IPS-11a (cell line): Measurements from ENCODE around the gene GNG7.
"Not testable (repeated sequence)": the region's sequence is repeated elsewhere in the genome, so short reads cannot be mapped to it uniquely, and the experiment has no call there.

ENCODE experiments used
- H3K4me3 ChIP-seq: one replicate; pipeline ENCODE4 v1.5.1; 2013; ENCODE audit warnings: low read depth, low read length, control low read depth

The GNG7 gene

DNA sequence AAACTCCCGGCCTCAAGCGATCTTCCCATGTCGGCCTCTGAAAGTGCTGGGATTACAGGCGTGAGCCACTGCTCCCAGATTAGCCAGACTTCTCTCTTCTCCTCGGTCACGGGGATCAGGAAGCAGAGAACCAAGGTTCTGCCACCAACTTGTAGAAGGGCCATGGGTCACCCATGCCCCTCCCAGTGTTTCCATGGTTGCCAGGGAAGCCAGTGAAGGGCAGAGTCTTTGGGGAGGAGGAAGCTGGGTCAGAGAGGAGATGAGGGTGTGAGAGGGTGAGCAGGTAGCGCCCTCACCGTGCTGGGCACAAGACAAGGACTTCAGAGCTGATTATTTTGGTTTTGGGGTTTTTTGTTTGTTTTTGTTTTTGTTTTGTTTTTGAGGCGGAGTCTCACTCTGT lies 77.1 kb downstream of the GNG7 start:
- H3K4me3 ChIP-seq, result no peak overlapping the region

DNA sequence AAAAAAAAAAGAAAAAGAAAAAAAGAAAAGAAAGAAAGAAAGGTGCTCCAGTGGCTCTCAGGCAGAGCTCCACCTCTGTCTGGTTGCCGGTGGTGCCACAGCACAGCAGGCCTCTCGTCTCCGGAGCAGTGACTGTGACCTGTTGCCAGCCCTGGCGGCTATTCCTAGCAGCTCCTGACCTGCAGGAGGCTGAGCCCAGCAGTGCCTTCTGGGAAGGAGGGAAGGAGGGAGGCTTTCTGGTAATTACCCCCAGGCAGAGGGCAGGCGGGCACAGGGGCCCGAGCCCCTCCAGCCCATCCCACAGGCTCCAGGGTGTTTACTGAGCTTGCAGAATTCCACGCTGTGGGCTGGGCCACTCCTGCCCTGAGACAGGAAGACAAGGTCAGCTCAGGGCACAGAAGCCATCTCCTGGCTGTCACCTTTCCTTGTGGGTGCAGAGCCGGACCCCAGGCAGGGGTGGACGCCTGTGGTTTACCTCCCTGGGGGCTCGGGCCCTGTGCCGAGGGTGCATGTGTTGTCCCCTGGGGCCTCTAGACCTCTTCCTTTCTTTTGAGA lies 77.9 kb downstream of the GNG7 start:
- H3K4me3 ChIP-seq, result no peak overlapping the region

DNA sequence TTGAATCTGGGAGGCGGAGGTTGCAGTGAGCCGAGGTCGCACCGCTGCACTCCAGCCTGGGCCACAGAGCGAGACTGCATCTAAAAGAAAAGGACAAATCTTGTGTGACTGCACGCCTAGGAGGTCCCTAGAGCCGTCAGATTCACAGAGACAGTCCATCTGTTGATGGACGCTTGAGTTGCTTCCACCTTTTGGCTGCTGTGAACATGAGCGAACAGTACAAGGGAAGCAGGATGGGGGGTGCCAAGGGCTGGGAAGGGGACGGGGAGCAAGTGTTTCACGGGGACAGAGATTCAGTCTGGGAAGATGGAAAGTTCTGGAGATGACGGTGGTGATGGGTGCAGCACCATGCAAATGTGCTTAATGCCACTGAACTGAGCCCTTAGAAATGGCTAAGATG lies 78.7 kb downstream of the GNG7 start:
- no peak overlapping the region for H3K4me3 ChIP-seq

DNA sequence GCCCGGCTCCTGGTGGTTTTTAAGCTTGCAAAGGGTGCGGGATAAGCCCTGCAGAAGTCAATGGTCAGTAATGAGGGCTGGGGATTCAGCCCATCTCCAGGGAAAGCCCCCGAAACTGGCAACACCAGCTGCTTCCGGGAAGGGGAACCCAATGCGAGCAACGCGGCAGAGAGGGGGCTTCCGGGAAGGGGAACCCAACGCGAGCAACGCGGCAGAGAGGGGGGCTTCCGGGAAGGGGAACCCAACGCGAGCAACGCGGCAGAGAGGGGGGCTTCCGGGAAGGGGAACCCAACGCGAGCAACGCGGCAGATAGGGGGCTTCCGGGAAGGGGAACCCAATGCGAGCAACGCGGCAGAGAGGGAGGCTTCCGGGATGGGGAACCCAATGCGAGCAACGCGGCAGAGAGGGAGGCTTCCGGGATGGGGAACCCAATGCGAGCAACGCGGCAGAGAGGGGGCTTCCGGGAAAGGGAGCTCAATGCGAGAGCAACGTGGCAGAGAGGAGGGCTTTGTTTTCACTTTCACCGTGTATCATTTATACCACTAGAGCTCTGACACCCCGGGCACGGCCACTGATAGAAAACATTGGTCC lies 80.0 kb downstream of the GNG7 start:
- not testable (repeated sequence) for H3K4me3 ChIP-seq

DNA sequence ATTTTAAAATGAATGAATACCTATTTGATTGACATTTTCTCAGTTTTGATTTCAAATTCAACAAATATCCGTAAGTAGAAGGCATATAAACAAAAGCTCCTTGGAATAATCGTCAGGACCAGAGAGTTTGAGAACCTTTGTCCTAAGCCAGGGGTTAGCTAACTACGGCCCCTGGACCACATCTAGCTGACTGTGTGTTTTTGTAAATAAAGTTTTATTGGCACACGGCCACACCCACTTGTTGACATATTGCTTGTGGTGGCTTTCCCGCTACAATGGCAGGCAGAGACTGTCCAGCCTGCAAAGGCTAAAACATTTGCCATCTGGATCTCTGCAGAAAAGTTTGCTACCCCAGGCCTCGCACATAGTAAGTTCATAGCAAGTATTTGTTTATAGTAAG lies 83.4 kb downstream of the GNG7 start:
- no peak overlapping the region for H3K4me3 ChIP-seq

DNA sequence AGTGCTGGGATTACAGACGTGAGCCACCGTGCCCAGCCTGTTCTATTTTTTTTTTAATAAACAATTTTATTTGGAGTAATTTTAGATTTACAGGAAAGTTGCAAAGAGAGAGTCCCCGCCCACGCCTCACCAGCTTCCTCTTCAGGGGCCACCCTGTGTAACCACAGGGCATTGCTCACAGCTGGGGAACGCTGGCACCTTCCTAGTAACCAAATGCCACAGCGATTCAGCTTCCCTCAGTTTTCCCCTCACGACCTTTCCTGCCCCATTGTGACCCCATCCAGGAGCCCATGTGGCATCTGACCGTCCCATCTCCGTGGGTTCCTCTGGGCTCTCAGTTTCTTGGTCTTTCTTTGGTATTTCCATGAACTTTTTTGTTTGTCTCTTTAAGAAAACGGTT lies 83.9 kb downstream of the GNG7 start:
- H3K4me3 ChIP-seq, result no peak overlapping the region

DNA sequence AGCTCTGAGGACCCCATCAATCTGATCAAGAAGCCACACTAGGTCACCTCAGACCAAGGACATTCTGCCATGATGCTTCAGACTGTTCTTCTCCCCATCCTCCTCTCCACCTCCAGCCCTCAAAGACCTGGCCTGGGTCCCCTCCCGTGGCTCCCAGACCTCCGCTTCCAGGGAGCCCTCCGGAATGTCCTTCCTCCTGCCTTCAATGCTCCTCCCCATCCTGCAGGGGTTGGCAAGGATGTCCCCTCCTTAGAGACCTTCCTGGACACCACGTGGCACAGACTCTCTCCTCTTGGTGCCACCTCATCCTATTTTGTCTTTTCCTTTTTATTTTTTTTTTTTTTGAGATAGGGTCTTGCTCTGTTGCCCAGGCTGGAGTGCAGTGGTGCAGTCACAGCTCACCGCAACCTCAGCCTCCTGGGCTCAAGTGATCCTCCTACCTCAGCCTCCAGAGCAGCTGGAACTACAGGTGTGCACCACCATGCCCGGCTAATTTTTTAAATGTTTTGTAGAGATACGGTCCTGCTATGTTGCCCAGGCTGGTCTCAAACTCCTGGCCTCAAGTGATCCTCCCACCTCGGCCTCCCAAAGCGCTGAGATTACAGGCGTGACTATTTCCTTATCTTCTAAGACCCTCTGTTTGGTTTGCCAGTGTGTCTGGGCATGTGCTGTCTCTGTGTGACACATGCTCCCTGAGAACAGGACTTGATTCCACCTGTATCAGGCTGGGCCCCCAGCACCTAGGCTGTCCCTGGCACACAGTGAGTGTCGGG lies 84.9 kb downstream of the GNG7 start:
- no peak overlapping the region for H3K4me3 ChIP-seq

DNA sequence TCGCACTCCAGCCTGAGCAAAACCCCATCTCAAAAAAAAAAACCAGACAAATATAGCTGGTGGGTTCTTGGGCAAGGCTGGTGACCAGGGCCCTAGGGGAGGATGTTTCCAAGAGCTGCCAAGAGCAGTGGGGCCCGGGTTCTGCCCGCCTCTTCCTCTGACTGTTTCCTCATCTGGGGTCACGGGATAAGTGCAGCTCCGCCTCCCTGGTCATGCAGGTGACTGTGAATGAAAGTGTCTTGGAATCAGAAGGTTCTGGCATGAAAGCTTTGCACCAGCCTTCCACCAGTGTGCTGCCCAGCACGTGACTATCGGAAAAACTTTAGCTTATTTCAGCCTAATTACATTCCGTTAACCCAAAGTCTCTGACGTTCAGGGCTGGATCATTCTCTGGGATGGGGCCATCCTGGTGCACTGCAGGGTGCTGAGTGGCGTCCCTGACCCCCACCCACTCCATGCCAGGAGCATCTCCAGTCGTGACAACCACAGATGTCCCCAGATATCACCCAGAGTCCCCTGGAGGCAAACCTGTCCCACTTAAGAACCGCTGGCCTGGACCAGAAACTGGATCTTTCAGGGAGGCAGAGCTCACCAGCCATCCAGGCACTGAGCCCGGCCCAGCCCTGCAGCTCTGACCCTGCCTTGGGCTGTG lies 85.6 kb downstream of the GNG7 start:
- H3K4me3 ChIP-seq, result no peak overlapping the region

DNA sequence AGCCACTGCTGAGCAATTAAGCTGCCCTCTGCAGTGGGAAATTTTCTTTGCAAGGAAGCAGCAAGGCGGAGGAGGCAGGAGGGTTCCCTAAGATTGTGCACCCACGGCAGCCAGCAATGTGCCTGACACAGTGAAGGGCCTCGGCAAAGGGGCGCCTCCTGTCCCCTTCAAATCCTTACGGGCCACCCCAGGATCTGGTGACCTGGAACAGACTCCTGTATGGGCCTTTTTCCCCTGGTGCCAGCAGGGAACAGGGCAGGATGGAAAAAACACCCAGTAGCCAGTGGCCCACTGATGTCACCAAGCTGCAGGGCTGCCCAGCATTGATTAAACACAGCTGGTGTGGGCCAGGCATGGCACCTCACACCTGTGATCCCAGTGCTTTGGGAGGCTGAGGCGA lies 86.7 kb downstream of the GNG7 start:
- H3K4me3 ChIP-seq, result no peak overlapping the region

DNA sequence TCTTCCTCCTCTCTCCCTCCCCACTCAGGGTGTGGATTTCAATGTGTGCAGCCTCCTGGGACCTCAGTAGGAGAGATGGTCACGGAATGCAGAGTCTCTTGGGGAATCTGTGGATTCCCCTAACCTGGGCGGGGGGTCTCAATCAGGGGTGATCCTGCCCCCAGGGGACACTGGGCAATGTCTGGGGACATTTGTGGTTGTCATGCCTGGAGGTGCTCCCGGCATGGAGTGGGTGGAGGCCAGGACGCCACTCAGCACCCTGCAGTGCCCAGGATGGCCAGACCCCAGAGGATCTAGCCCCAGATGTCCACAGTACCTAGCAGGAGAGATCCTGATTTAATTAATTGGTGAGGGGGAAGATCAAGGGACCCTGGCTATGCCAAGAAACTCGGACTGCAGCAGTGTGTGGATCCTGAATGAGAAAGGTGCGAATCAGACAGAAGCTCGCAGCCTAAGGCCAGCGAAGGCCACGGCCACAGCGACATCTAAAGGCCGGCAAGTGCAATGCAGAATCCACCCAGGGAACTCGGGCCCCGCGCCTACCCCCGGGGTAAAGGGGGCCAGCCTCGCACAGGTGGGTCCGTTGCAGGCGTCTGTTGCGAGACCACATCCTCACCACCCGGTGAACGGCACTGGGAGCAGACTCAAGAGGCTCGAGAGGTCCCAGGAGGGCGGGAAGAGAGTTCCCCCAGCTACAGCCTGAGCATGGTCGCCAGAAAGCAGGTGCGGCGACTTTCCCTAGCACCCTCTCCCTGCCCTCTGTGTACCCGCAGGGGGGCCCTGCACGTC lies 88.8 kb downstream of the GNG7 start:
- no peak overlapping the region for H3K4me3 ChIP-seq

DNA sequence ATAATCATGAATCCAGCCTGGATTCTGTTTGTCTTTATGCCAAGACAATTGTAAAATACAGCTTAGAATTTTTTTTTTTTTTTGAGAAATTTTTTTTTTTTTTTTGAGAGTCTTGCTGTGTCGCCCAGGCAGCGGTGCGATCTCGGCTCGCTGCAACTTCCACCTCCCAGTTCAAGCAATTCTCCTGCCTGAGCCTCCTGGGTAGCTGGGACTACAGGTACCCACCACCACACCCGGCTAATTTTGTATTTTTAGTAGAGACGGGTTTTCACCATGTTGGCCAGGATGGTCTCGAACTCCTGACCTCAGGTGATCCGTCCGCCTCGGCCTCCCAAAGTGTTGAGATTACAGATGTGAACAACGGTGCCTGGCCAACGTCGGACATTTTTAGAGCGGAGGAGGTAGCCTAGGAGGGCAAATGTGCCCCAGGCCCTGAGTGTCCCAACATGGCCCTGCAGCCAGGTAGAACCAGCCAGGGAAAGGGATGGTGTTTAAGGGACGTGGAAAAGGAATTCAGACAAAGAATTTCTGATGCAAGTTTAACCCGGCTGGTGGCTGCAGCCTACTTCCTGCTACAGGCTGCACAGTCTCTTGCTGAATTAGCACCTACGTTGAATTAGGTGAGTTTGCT lies 89.8 kb downstream of the GNG7 start:
- H3K4me3 ChIP-seq, result no peak overlapping the region

DNA sequence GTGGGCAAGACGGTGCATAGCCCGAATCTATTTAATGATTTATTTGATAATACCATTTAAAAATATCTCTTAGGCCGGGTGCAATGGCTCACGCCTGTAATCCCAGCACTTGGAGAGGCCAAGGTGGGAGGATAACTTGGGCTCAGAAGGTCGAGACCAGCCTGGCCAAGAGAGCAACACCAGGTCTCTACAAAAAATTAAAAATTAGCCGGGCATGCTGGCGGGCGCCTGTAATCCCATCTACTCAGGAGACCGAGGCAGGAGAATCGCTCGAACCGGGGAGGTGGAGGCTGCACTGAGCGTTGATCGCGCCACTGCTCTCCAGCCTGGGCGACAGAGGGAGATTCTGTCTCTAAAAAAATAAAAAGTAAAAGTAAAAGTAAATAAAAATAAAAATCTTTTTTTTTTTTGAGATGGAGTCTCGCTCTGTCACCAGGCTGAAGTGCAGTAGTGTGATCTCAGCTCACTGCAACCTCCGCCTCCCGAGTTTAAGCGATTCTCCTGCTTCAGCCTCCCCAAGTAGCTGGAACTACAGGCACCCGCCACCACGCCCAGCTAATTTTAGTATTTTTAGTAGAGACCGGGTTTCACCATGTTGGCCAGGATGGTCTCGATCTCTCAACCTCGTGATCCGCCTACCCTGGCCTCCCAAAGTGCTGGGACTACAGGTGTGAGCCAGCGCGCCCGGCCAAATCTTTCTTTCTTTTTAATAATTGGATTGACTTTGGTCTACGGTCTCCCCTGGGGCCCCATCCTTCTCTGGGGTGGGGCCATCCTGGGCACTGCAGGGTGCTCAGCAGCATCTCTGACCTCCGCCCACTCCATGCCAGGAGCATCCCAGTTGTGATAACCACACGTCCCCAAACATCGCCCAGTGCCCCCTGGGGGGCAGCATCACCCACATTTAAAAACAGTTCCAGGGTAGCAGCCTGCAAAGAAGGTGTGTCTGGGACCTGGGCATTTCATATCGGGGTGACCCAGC lies 90.7 kb downstream of the GNG7 start:
- H3K4me3 ChIP-seq, result no peak overlapping the region

DNA sequence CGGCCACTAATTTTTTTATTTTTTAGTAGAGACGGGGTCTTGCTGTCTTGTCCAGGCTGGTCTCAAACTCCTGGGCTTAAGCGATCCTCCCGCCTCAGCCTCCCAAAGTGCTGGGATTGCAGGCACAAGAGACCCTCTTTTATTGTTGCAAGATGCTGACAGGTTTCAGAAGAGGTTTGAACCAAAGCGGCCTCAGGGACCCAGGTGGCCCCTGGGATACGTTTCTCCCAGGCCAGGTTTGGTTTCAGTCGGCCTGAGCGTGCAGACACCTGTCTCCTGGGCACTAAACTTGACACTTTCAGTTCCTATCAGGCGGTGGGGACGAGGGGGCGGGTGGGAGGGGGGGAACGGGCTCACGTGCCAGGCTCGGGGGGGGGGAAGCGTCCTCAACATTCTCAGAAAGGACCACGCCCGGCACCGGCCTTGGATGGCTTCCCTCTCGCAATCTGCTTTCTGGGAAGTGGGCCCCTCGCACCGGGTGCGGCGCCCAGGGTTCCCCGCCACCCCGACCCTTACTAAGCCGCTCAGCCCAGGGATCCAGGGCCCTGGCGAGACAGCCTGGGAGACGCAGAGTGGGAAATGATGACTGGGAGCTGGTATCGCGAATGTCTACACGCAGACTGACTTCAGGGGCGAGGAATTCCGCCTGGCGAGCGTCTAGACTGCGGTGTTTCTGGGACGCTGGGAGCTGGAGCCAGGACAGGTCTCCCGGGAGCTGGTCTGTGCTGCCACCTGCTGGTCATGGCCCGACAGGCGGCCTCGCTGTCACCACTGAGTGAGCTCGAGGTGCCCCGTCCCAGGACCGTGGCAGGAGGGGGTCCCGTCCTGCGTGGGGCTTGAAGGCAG lies 91.6 kb downstream of the GNG7 start:
- no peak overlapping the region for H3K4me3 ChIP-seq

DNA sequence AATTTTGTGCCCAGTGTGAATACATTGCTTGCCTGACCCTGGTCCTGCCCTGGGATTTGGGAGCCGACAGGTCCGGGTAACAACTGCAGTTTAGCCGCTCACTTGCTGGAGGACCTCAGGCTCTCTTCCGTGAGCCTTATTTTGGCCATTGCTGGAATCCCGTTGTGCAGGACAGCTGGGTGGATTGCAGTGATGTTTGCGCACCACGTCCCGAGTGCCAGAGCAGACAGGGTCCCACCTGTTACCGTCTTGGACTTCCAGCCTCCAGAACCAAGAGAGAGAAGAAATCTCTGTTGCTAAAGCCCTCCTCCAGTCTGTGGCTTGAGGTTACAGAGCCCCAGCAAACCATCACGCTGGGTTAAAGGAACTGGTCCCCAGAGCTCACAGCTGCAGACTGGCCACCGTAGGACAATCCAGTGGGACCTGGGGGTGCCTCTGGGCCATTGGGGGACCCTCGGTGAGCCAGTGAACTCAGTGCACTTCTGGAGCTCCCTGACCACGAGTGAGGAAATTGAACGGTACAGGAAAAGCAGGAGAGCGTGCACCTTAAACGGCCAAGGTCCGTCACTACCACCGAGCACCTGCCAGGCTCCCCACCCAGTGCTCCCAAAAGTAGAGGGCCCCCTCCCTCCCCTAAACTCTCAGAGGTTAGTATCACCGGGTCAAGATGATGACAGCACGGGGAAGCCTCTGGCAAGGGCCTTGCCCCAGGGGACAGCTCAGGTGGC lies 92.9 kb downstream of the GNG7 start:
- H3K4me3 ChIP-seq, result no peak overlapping the region

DNA sequence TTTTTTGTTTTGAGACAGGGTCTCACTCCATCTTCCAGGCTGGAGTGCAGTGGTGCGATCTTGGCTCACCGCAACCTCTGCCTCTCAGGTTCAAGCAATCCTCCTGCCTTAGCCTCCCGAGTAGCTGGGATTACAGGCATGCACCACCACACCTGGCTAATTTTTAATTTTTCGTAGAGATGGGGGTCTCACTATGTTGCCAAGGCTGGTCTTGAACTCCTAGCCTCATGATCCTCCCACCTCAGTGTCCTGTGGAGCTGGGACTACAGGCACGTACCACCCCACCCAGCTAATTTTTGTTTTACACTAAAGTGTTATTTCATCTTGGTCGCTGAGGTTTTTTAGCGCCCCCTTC lies 93.5 kb downstream of the GNG7 start:
- H3K4me3 ChIP-seq, result not testable (repeated sequence)

DNA sequence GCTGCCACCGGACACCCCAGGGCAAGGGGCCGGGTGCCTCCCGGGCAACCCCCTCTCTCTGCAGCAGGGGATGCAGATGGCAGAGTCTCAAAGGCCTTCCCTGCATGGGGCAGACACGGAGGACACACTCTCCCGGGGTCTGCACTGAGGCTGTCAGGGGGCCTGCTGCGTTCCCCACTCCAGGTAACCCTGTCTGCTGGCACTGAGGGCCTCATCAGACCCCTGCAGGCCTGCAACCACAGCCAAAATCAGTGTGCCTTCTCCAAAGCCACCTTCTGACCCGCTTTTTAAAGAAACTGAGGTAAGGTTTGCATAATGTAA lies 93.9 kb downstream of the GNG7 start:
- H3K4me3 ChIP-seq, result no peak overlapping the region

DNA sequence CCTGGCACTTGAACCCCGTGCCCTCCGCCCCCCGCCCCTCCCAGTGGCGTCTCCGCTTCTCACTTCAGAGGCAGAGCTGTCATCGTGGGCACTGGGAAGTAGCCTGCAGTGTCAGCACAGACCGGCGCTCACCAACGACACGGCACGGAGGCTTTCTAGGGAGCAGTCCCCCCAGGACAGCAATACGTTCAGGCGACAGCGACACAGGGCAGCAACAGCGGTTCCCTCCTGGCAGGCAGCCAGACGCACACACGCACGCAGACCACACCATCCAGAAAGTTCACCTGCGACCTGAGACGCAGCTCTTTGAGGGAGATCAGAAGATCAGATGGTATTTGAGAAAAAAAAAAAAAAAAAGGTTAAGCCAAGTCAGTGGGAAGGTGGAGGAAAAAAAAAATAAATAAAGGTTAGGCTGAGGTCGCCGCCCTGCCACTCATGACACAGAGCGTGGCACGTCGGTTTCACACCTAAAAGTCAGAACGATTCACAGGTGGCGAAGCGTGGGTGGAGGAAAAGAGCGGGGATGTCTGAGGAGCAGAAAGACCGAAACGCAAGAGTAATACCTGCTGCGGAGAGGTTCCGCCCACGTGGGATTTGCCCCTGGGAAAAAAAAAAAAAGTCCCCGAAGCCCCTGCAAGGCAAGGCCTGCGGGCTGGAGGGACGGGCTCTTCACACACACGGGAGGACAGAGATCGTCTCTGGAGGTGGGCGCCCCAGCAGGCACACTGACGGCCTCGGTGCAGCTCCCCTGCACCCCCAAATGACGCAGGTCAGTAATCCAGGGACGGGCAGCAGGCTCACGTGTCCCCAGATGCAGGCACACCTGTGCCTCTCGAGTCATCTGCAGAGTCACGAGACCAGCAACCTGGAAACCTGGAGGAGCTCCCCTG lies 94.5 kb downstream of the GNG7 start:
- no peak overlapping the region for H3K4me3 ChIP-seq
